IMR-90 (cell line): ENCODE measurements around the gene GLIS1.

Experiments
- BHLHE40 ChIP-seq: fragments of 150-350 bp; IDR thresholded peaks from 2 replicates; pipeline ENCODE4 v1.6.1; 2016; ENCODE audit warnings: mild to moderate bottlenecking, low read depth, low read length
- CTCF ChIP-seq: conservative IDR thresholded peaks from 2 replicates; pipeline ENCODE4 v1.5.1; 2012; ENCODE audit warnings: mild to moderate bottlenecking, low read depth, low read length, improper control_type of control experiment
- POLR2A ChIP-seq: IDR thresholded peaks from 2 replicates; pipeline ENCODE4 v1.6.1; 2012; ENCODE audit warnings: mild to moderate bottlenecking, low read depth, low read length
- RFX5 ChIP-seq: IDR thresholded peaks from 2 replicates; pipeline ENCODE4 v1.8.0; 2012; ENCODE audit warnings: low read depth, mild to moderate bottlenecking, low read length, moderate library complexity
- SMC3 ChIP-seq: fragments of 150-350 bp; IDR thresholded peaks from 2 replicates; pipeline ENCODE4 v1.6.1; 2016; ENCODE audit warnings: low read depth, mild to moderate bottlenecking, antibody characterized with exemption, low read length, moderate library complexity

- TF ChIP-seq CTCF (no peak), BHLHE40 (no peak), POLR2A (no peak), RFX5 (no peak), SMC3 (no peak)
Observed at GRCh38 chr1:53512807-53513755, 225.9 kb downstream of the GLIS1 start.
